ENCODE results near the gene M1AP. TPM values are rescaled to one million over a fixed set of nuclear protein-coding genes. Genes with fewer than 3 reads are reported as not detected.

M1AP gene
- total and polyA plus RNA-seq, 4 donors: 0.77 to 1.2 (median 0.88) TPM

DNA sequence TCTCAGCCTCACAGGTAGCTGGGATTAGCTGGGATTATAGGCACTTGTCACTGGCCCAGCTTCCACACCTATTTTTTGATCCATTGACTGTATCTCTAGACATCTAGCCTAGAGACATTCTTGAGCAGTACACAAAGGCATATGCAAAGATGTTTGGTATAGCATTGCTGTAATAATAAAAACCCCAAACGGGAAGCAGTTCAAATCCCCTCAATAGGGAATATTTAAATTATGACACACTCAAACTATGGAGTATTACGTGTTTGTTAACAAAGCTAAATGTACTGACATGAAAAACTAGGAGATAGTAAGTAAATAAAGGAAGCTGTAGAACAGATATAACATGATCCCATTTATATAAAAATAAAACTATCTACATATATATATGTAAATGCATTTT, 65.9 kb downstream of the M1AP start:
- H3K9me3 ChIP-seq (ENCODE audit: control insufficient read depth in 4 of 4, insufficient read depth in 3 of 4, low read length in 3 of 4): no peaks in the 10 kb centered on the region
- no peak overlapping the region for H3K27ac ChIP-seq (ENCODE audit: low read depth in 1 of 2, low read length in 1 of 2)
- no peak for TF ChIP-seq CTCF (IDR thresholded peaks at IDR 0.05; ENCODE audit: control extremely low read depth, extremely low read depth)
- peaks cover 0 to 2% (median 0%) of the 10 kb centered on the region in 5 donors for H3K4me1 ChIP-seq (ENCODE audit: control insufficient read depth in 5 of 5, insufficient read depth in 5 of 5, low read length in 5 of 5)
- H3K9ac ChIP-seq (ENCODE audit: insufficient read depth in 1 of 2, low read length in 2 of 2): no peak overlapping the region
- ATAC-seq (ENCODE audit: insufficient read depth, low FRiP score) (no peak), DNase-seq (no peak)
- no peaks in the 10 kb centered on the region for H3K27me3 ChIP-seq (ENCODE audit: control insufficient read depth in 3 of 3, insufficient read depth in 3 of 3, low read length in 2 of 3)
- 81 to 82% methylated on average over 2 of the region's 2 CpGs for WGBS, 2 donors
- no peaks in the 10 kb centered on the region for H3K36me3 ChIP-seq (ENCODE audit: control insufficient read depth in 4 of 4, insufficient read depth in 4 of 4, low read length in 4 of 4)
- H3K4me3 ChIP-seq: no peak overlapping the region

GRCh38 chr2:74581463-74581862, 66.7 kb downstream of the M1AP start:
- no peak for TF ChIP-seq CTCF (IDR thresholded peaks at IDR 0.05; ENCODE audit: control extremely low read depth, extremely low read depth)
- H3K9ac ChIP-seq (ENCODE audit: insufficient read depth in 1 of 2, low read length in 2 of 2): no peak overlapping the region
- H3K27ac ChIP-seq (ENCODE audit: low read depth in 1 of 2, low read length in 1 of 2): no peak overlapping the region
- WGBS, 2 donors: 90 to 92% methylated on average over 3 of the region's 3 CpGs
- peaks cover 0 to 2% (median 0%) of the 10 kb centered on the region in 5 donors for H3K4me1 ChIP-seq (ENCODE audit: control insufficient read depth in 5 of 5, insufficient read depth in 5 of 5, low read length in 5 of 5)
- ATAC-seq (ENCODE audit: insufficient read depth, low FRiP score) (no peak), DNase-seq (no peak)
- no peak overlapping the region for H3K4me3 ChIP-seq
- H3K27me3 ChIP-seq (ENCODE audit: control insufficient read depth in 3 of 3, insufficient read depth in 3 of 3, low read length in 2 of 3): no peaks in the 10 kb centered on the region
- no peaks in the 10 kb centered on the region for H3K36me3 ChIP-seq (ENCODE audit: control insufficient read depth in 4 of 4, insufficient read depth in 4 of 4, low read length in 4 of 4)
- no peaks in the 10 kb centered on the region for H3K9me3 ChIP-seq (ENCODE audit: control insufficient read depth in 4 of 4, insufficient read depth in 3 of 4, low read length in 3 of 4)

GRCh38 chr2:74578408-74578807, 69.7 kb downstream of the M1AP start:
- ATAC-seq (ENCODE audit: insufficient read depth, low FRiP score): no peak
- no peaks in the 10 kb centered on the region for H3K9me3 ChIP-seq (ENCODE audit: control insufficient read depth in 4 of 4, insufficient read depth in 3 of 4, low read length in 3 of 4)
- H3K4me1 ChIP-seq (ENCODE audit: control insufficient read depth in 5 of 5, insufficient read depth in 5 of 5, low read length in 5 of 5): no peaks in the 10 kb centered on the region
- no peak for TF ChIP-seq CTCF (IDR thresholded peaks at IDR 0.05; ENCODE audit: control extremely low read depth, extremely low read depth)
- H3K36me3 ChIP-seq (ENCODE audit: control insufficient read depth in 4 of 4, insufficient read depth in 4 of 4, low read length in 4 of 4): no peaks in the 10 kb centered on the region
- no peak for DNase-seq
- H3K9ac ChIP-seq (ENCODE audit: insufficient read depth in 1 of 2, low read length in 2 of 2): no peak overlapping the region
- no peak overlapping the region for H3K4me3 ChIP-seq
- H3K27me3 ChIP-seq (ENCODE audit: control insufficient read depth in 3 of 3, insufficient read depth in 3 of 3, low read length in 2 of 3): no peaks in the 10 kb centered on the region
- 49 to 72% methylated on average over 3 of the region's 3 CpGs for WGBS, 2 donors
- peak overlapping the region in 1 of 2 donors; percentile 47 for H3K27ac ChIP-seq (ENCODE audit: low read depth in 1 of 2, low read length in 1 of 2)

DNA sequence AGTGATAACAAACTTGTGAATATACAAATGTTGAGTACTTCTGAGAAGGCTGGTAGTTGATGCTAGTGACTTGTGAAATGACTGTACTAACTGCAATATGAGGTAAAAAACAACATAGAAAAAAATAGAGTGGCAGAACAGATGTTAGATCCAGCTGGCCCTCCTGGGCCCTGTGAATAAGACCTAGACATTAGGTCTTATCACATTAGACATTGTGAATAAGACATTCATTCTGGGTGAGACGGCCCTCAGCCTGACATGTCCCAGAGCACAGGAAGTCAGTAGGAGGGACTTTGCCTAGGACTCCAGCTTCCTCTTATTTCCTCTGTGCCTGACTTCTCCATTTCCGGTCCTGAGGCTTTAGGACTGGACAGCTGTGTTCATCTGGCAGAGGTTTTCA, 70.7 kb downstream of the M1AP start:
- Histone ChIP-seq H3K36me3 (ENCODE audit: control insufficient read depth in 4 of 4, insufficient read depth in 4 of 4, low read length in 4 of 4) (no peaks in the 10 kb centered on the region), H3K27ac (ENCODE audit: low read depth in 1 of 2, low read length in 1 of 2) (no peak overlapping the region), H3K9ac (ENCODE audit: insufficient read depth in 1 of 2, low read length in 2 of 2) (no peak overlapping the region), H3K27me3 (ENCODE audit: control insufficient read depth in 3 of 3, insufficient read depth in 3 of 3, low read length in 2 of 3) (no peaks in the 10 kb centered on the region), H3K4me1 (ENCODE audit: control insufficient read depth in 5 of 5, insufficient read depth in 5 of 5, low read length in 5 of 5) (no peaks in the 10 kb centered on the region), H3K9me3 (ENCODE audit: control insufficient read depth in 4 of 4, insufficient read depth in 3 of 4, low read length in 3 of 4) (no peaks in the 10 kb centered on the region), H3K4me3 (no peak overlapping the region)
- DNase-seq (peak in 2 of 3 donors; percentile 27 to 37), ATAC-seq (ENCODE audit: insufficient read depth, low FRiP score) (peak; percentile 28)
- 10 to 33% methylated on average over 2 of the region's 2 CpGs for WGBS, 2 donors
- TF ChIP-seq CTCF (IDR thresholded peaks at IDR 0.05; ENCODE audit: control extremely low read depth, extremely low read depth): no peak

Measured in lung (tissue), 12 donors.